ENCODE measurements around the gene PICK1.

Gene PICK1

GRCh38 chr22:38089474-38089851 lies 32.3 kb downstream of the PICK1 start:
- no peak for TF ChIP-seq CTCF (IDR thresholded peaks at IDR 0.05)

GRCh38 chr22:38097058-38097457 lies 39.9 kb downstream of the PICK1 start:
- no peak for TF ChIP-seq CTCF (IDR thresholded peaks at IDR 0.05)

GRCh38 chr22:38097557-38098409 lies 40.6 kb downstream of the PICK1 start:
- no peak for TF ChIP-seq CTCF (IDR thresholded peaks at IDR 0.05)

GRCh38 chr22:38098410-38099249 lies 41.4 kb downstream of the PICK1 start:
- no peak for TF ChIP-seq CTCF (IDR thresholded peaks at IDR 0.05)

GRCh38 chr22:38103641-38104040 lies 46.4 kb downstream of the PICK1 start:
- TF ChIP-seq CTCF (IDR thresholded peaks at IDR 0.05): no peak

GRCh38 chr22:38104084-38104483 lies 46.9 kb downstream of the PICK1 start:
- TF ChIP-seq CTCF (IDR thresholded peaks at IDR 0.05): no peak

GRCh38 chr22:38106814-38107578 lies 49.8 kb downstream of the PICK1 start:
- no peak for TF ChIP-seq CTCF (IDR thresholded peaks at IDR 0.05)

All from LNCAP (cell line).